ENCODE data around the gene ELK4. TPM values are rescaled to one million over a fixed set of nuclear protein-coding genes. Genes with fewer than 3 reads are reported as not detected.
A peak's percentile ranks its signal among the peaks of the same experiment; 100 is the strongest.

Gene ELK4
- total RNA-seq, 1 donor from 2014 or later = 71.5 TPM

GRCh38 chr1:205590457-205590768 is 41.4 kb downstream of the ELK4 start:
- H3K9me3 ChIP-seq = no peaks in the 10 kb centered on the region
- no peak for TF ChIP-seq CTCF (IDR thresholded peaks at IDR 0.05)
- no peaks in the 10 kb centered on the region for H3K27me3 ChIP-seq
- no peaks in the 10 kb centered on the region for H3K36me3 ChIP-seq
- no peak for ATAC-seq
- H3K27ac ChIP-seq = no peak overlapping the region
- intact Hi-C loops (cut with DNase I) = loop anchor here (5.0 to 10.0 kb wide), 2 partner anchors 67 to 124 kb away; no protein-coding TSS in a partner anchor
- DNase-seq = no peak
- H3K4me1 ChIP-seq = peaks cover 15% of the 10 kb centered on the region
- H3K4me3 ChIP-seq = no peak overlapping the region

DNA sequence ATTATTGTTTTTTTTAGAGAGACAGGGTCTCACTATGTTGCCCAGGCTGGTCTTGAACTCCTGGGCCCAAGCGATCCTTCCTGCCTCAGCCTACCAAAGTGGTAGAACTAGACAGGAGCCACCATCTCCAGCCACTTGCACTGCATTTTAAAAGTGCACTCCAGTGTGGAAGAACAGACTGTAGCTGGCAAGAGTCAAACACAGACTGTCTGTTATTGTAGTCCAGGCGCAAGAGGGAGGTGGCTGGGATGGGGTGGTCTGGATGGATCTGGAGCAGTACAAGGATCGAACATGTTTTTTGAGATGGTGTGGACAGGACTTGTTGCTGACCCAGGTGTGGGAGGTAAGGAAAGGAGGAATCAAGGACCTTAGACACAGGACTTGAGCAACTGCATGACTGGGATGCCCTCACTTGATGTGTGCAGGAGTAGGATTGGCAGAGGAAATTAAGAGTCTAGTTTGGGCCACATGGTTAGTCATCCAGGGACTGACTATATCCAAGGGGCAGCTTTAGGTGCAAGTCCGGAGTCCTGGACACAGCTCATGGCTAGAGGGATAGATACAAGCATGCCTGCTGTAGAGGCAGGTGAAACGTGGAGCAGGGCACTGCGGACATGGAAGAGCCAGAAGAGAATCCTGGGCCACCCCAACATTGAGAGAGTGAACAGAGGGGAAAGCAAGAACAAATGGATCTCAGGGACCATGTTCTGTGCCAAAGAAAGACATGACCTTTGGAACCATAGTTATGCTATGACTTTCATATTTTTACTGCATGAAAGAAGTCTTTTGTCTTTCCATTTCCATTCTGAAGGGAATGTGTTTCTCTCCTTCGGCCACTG is 42.0 kb downstream of the ELK4 start:
- ATAC-seq (no peak), DNase-seq (no peak)
- TF ChIP-seq CTCF (IDR thresholded peaks at IDR 0.05) = no peak
- Histone ChIP-seq H3K27ac (no peak overlapping the region), H3K4me3 (no peak overlapping the region), H3K36me3 (no peaks in the 10 kb centered on the region), H3K9me3 (no peaks in the 10 kb centered on the region), H3K4me1 (peaks cover 15% of the 10 kb centered on the region), H3K27me3 (no peaks in the 10 kb centered on the region)
- intact Hi-C loops (cut with DNase I) = loop anchor here (5.0 to 10.0 kb wide), 3 partner anchors 47 to 125 kb away; no protein-coding TSS in a partner anchor

GRCh38 chr1:205589046-205589445 is 42.8 kb downstream of the ELK4 start:
- Histone ChIP-seq H3K4me3 (no peak overlapping the region), H3K9me3 (no peaks in the 10 kb centered on the region), H3K27me3 (no peaks in the 10 kb centered on the region), H3K4me1 (peaks cover 15% of the 10 kb centered on the region), H3K27ac (no peak overlapping the region), H3K36me3 (no peaks in the 10 kb centered on the region)
- no peak for TF ChIP-seq CTCF (IDR thresholded peaks at IDR 0.05)
- DNase-seq = peak; percentile 27
- intact Hi-C loops (cut with DNase I) = loop anchor here (5.0 kb wide), 1 partner anchor 48 kb away; no protein-coding TSS in a partner anchor
- ATAC-seq = no peak

DNA sequence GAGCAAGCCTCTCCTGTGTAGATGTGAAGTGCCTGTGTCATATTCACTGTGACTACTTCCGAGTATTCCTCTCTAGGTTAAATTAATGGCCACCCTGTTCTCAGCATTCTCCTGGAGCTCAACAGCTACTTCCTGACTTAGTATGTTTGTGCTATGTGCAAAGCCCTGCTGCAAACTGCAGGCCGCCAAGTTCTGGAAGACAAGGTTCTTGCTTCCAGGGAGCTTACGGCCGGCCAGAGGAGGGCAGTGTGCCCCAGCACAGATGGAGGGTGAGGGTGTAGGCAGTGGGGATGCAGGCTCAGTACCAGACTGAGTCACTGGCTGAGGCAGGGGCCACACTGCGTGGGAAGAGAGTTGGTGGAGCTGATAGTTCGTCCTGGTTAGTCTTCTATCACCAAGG is 43.2 kb downstream of the ELK4 start:
- H3K4me1 ChIP-seq = peaks cover 17% of the 10 kb centered on the region
- H3K36me3 ChIP-seq = no peaks in the 10 kb centered on the region
- peak; percentile 73 for DNase-seq
- TF ChIP-seq CTCF (IDR thresholded peaks at IDR 0.05) = peak; percentile 48
- peak; percentile 62 for ATAC-seq
- H3K27me3 ChIP-seq = no peaks in the 10 kb centered on the region
- intact Hi-C loops (cut with DNase I) = loop anchor here (5.0 kb wide), 1 partner anchor 49 kb away; no protein-coding TSS in a partner anchor
- H3K9me3 ChIP-seq = no peaks in the 10 kb centered on the region
- H3K4me3 ChIP-seq = no peak overlapping the region
- H3K27ac ChIP-seq = no peak overlapping the region

DNA sequence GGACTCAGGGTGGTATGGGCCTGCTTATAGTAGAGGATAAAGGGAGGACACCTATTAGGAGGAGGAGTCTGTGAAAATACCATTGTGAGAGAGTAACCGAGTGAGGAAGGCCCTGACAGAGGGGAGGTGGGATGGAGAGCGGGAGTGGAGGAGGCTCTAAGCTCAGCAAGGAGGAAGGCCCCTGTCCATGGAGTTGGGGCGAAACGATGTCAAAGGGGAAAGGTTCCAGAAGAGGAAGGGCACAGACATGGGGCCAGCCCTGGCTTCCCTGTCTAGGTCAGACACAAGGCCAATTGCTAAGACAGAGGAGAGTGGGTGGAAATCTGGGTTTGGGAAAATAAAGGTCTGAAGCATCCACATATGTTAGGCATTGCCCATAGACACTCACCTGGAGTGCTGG is 44.2 kb downstream of the ELK4 start:
- intact Hi-C loops (cut with DNase I) = loop anchor here (5.0 kb wide), 1 partner anchor 50 kb away; no protein-coding TSS in a partner anchor

More for the DNA sequence above, 44.2 kb downstream of the ELK4 start:
- ATAC-seq (no peak), DNase-seq (peak; percentile 53)
- no peak overlapping the region for H3K27ac ChIP-seq
- TF ChIP-seq CTCF (IDR thresholded peaks at IDR 0.05) = no peak
- H3K27me3 ChIP-seq = no peaks in the 10 kb centered on the region
- no peak overlapping the region for H3K4me3 ChIP-seq
- H3K9me3 ChIP-seq = no peaks in the 10 kb centered on the region
- H3K4me1 ChIP-seq = peaks cover 23% of the 10 kb centered on the region
- no peaks in the 10 kb centered on the region for H3K36me3 ChIP-seq
